ENCODE data around the gene ZDHHC19.
"Not testable (repeated sequence)": the region's sequence is repeated elsewhere in the genome, so short reads cannot be mapped to it uniquely, and the experiment has no call there.

ZDHHC19 gene

DNA sequence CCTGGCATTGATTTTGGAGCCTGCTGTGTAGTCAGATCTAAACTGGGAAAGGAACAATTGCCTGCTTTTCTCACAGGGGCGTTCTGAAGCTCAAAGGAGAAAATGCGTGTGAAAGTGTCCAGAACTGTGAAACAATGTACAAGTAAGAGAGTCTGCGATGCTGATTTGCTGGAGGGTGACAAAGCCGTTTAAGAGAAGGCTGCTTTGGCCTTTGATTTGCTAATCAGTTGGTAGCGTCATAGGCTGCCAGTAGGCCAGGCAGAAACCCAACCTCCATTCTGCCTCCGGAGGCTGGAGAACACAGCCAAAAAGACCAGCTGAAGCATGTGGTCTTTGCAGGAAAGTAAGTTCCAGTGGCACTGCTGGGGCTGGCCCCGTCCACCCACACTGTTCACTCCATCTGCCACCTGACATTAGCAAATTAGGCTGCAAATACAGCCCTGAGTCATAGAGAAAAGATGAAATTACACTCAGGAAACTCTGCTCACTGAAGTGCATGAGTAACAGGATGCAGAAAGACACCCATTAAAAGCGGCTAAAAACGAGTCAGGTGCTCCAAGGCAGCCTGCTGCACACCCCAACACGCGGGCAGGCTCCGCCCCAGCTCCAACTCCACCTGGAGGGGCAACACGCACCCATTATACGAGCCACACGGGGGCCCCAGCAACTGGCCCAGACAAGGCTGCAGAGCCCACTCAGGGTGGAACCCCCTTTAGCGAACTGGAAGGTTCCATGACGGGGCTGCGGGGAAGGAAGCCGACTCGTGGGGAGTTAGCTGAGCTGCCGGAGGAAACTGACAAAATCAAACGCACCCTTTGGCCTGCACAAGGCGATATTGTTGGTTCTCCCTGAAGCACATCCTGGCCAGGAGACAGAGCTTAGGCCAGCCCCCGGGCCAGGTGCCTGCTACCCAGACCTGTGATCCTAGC is 31.6 kb downstream of the ZDHHC19 start:
- DNase-seq (ENCODE audit: low read depth in 1 of 2, low spot score in 1 of 2) = peak; percentile 66 to 69

DNA sequence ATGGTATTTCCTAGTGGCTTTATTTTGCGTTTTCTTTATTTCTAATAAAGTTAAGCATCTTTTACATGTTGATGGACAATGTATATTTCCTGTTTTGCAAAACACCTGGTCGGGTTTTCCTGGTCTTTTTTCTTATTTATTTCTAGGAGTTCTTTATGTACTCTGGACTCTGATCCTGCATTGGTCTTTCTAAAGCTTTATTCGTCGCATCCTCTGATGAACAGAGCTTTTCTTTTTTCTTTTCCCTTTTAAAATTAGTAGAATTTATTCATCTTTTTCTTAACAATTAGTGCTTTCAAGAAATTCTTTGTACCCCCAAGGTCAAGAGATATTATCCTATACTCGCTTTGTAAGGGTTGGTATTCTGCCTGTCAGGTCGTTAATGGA is 32.2 kb downstream of the ZDHHC19 start:
- no peak for DNase-seq (ENCODE audit: low read depth in 1 of 2, low spot score in 1 of 2)

DNA sequence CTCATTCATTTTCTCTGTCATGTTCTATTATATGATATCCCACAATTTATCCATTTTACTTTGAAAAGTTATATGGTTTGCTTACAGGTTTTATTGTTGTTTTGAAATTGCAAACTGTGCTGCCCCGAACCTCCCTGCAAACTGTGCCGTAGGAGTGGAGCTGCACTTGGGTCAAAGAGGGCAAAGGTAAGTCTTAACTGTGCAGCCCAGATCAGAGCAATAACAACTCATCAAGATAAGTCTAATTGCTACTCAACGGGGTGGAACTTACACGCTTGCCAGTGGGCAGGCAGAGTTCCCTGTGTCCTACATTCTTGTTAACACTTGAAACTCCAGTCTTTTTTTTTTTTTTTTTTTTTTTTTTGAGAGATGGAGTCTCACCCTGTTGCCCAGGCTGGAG is 33.2 kb downstream of the ZDHHC19 start:
- DNase-seq (ENCODE audit: low read depth in 1 of 2, low spot score in 1 of 2) = no peak

DNA sequence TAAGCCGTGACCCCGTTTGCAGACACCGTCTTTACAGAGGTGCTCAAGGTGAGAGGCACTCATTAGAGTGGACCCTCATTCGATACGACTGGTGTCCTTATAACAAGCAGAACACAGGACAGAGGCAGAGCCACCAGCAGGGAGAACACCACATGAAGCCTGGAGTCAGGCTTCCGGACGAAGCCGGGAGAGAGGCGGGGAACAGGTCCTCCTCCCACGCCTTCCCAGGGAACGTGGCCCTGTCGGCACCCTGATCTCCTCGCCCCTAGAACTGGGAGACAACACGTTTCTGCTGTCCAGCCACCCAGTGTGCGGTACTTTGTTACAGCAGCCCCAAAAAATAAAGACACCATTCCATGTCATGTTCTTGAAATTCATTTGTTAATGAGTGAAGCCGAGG is 33.6 kb downstream of the ZDHHC19 start:
- no peak for DNase-seq (ENCODE audit: low read depth in 1 of 2, low spot score in 1 of 2)

DNA sequence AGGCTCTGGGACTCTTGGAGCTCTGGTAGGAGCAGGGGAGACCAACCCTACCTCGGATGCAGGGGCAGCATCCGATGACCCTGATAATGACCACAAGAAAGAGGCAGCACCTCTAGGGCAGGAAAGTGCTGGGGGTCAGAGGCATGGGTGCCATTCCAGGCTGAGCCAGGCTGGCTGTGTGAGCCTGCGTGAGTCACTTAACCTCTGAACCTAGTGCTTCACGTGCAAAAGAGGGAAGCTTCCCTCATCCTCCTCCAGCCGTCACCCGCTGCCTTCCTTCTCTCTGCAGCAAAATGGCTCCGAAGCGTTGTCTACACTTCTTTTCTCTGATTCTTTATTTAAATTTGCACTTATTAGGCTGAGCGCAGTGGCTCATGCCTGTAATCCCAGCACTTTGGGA is 35.5 kb downstream of the ZDHHC19 start:
- no peak for DNase-seq (ENCODE audit: low read depth in 1 of 2, low spot score in 1 of 2)

DNA sequence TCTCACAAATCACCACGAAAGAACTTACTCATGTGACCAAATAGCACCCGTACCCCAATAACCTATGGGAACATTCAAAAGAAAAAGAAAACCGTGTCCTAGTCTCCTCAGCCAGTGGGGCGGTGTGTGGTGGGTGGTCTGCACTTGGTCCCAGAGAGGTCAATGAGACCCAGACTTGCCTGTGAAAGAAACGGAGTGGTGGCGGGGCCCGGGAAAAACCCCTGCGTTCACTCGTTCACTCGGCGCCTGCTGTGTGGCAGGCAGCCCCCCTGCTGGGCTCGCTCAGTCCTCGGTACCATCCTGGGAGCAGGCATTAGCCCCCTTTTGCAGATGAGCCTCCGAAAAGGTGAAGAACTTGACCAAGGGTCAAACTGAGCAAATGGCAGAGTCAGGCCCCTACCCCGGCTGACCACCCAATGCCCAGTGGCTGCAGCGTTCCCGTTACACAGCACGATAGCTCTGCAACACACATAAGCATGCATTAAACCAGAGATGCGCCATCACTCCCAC is 36.0 kb downstream of the ZDHHC19 start:
- no peak for DNase-seq (ENCODE audit: low read depth in 1 of 2, low spot score in 1 of 2)

DNA sequence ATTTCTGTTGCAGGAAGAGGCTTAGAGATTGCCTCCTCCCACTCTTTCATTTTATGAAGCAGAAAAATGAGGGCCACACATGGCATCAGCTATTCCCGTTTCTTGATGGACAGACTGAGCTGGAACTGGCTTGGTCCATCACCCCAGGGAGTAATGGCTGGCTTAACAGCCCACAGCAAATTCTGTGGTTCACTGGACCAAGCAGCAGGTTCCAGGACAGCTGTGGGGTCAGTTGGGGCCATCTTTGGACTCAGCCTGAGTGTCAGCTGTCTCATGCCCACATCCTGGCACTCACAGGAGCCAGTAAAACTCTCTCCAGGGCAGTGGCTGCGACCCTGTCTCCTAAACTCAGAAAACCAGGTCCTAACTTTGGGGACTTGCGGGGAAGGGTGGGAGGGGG is 36.5 kb downstream of the ZDHHC19 start:
- no peak for DNase-seq (ENCODE audit: low read depth in 1 of 2, low spot score in 1 of 2)

DNA sequence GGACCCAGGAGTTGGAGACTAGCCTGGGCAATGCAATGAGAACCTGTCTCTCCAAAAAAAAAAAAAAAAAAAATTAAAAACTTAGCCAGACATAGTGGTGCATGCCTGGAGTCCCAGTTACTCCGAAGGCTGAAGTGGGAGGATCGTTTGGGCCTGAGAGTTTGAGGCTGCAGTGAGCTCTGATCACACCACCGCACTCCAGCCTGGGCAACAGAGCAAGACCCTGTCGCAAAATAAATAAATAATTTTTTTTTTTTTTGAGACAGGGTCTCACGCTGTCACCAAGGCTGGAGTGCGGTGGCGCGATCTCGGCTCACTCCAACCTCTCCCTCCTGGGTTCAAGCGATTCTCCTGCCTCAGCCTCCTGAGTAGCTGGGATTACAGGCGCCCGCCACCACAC is 40.9 kb downstream of the ZDHHC19 start:
- not testable (repeated sequence) for DNase-seq (ENCODE audit: low read depth in 1 of 2, low spot score in 1 of 2)

DNA sequence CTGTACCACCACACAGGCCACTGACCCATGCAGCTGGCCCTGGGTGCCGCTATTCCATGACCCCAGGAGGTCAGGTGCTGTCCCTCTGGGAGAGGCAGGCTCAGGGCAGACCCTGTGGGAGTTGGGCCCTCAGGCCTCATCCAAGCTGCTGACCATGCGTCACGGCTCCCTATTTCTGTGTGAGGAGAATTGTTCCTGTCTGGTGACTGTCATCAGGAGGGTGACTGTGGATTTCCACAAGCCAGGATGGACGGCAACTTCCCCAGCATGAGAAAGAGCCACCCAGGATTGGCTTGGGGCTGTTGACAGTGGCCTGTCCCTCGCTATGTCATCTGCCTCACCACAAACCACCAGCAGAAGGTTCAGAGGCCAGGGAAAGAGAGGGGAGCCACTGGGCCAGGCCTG is 41.4 kb downstream of the ZDHHC19 start:
- no peak for DNase-seq (ENCODE audit: low read depth in 1 of 2, low spot score in 1 of 2)

DNA sequence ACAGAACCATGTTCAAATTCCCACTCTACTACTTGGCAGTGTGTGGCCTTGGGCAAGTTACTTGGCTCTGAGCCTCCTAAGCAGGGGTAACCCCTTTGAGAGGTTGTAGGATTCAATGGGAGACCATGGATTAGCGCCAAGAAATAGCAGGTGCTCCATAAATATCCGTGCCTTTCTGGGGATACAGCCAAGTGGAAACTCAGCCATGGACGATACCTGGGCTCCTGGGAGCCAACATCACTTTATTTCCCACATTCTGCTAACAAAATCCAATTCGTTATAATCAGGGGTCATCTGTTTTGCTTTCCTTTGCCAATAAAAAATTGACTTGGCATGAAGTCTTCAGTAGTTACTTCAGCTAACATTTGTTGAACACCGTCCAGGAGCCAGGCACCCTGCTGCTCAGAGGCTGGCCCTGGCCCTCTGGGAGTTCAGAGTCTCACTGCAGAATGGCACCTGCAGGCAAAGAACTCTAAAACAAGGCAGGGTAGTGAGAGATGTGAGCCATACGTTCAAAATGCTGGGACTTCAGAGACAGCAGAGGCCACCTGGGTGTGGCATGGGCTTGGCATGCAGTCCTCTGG is 42.3 kb downstream of the ZDHHC19 start:
- DNase-seq (ENCODE audit: low read depth in 1 of 2, low spot score in 1 of 2) = no peak

DNA sequence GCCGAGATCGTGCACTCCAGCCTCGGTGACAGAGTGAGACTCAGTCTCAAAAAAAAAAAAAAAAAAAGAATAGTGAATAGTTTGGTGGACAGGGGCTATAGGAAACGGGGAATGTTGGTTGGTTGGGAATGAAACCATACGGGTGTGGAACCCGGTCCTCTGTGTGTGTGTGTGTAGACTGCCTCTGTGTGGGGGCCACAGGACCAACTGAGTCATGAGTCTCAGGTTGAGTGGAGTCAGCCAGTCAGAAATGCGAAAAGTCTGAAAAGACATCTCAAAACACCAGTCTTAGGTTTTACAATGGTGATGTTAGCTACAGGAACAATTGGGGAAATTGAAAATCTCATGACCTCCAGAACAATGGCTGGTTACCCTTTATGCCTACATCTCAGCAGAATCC is 44.5 kb downstream of the ZDHHC19 start:
- DNase-seq (ENCODE audit: low read depth in 1 of 2, low spot score in 1 of 2) = no peak

DNA sequence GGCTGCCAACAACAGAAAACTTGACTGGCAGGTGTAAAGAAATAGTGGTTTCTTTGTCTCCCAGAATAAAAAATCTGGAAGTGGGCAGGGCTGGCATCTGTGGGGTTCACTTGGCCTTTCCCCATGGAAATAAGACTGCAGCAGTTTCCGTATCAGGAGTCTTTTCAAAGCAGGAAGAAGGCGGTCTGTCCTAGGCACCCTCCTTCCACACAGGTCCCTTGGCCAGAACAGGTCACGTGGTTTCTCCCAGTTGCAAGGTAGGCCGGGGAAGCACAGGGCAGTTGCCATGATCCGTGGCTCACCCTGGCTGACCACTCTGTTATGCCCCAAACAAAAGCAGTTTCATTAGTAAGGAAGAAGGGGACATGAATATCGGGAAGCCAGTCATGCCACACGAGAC is 45.4 kb downstream of the ZDHHC19 start:
- no peak for DNase-seq (ENCODE audit: low read depth in 1 of 2, low spot score in 1 of 2)

DNA sequence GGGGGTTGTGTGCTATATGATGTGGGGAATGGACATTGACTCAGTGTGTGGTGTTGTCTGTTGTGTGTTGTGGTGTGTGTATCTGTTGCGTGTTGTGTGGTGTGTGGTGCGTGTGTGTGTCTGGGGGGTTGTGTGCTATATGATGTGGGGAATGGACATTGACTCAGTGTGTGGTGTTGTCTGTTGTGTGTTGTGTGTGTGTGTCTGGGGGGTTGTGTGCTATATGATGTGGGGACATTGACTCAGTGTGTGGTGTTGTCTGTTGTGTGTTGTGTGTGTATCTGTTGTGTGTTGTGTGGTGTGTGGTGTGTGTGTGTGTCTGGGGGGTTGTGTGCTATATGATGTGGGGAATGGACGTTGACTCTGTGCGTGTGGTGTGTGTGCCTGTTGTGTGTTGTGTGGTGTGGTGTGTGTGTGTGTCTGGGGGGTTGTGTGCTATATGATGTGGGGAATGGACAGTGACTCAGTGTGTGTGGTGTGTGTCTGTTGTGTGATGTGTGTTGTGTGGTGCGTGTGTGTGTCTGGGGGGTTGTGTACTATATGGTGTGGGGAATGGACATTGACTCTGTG is 46.1 kb downstream of the ZDHHC19 start:
- not testable (repeated sequence) for DNase-seq (ENCODE audit: low read depth in 1 of 2, low spot score in 1 of 2)

DNA sequence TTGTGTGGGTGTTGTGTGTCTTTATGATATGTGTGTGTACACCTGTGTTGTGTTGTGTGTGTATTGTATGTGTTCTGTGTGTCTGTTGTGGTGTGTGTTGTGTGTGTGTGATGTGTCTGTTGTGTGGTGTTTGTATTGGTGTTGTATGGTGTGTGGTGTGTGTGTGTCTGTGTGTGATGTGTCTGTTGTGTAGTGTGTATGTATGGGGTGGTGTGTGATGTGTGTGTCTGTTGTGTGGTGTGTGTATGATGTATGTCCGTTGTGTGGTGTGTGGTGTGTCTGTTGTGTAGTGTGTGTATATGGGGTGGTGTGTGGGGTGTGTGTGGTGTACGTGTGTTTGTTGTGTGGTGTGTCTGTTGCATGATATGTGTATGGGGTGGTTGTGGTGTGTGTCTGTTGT is 46.6 kb downstream of the ZDHHC19 start:
- no peak for DNase-seq (ENCODE audit: low read depth in 1 of 2, low spot score in 1 of 2)

DNA sequence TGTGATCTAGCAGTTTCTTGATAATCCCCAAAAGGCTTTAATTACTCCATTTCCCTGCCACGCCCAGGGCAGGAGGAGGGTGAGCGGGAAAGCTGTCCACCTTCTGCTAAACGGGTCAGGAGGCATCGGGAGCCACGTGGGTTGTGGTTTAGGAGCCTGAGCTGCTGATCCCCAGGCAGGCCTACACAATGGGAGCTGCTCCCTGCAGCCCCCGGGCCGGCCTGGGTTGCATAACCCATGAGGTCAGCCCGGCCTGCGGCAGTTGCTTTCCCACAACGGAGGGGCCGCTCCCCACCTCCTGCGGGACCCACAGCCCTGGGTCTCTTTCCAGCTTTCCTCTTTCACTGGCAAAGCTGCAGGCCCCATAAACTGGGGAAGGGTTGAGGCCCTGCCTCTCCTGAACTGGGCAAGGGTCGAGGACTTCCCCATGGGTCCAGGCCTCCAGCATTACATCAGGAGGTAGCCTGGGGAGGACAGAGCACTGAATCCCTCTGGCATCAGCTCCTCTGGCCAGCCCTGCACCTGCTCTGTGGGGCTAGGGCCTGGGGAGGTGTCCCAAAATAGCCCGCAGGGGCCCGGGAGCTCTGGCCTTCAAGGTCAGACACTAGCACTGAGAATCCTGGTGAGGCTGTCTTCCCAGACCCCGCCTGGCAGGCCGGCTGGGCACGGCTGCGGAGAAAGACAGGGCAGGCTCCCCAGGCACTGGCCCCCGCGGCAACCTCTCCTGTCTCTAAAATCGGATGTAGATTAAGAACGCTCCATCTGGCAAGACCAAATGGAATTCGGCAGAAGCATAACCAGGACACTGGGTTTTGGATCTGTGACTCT is 47.3 kb downstream of the ZDHHC19 start:
- no peak for DNase-seq (ENCODE audit: low read depth in 1 of 2, low spot score in 1 of 2)

DNA sequence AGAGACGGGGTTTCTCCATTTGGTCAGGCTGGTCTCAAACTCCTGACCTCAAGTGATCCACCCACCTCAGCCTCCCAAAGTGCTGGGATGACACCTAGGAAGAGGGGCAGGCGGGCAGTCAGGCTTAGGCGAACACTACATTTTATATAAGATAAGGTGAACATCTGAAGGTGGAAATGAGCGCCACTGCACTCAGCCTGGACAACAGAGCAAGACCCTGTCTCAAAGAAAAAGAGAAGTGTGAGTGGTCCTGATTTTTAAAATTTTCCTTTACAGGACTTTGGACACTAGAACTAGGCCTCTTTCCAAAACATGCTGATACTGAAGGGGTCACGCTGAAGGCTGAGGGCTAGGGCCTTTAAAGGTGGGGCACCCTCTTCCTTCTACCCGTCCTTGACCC is 48.0 kb downstream of the ZDHHC19 start:
- no peak for DNase-seq (ENCODE audit: low read depth in 1 of 2, low spot score in 1 of 2)

DNA sequence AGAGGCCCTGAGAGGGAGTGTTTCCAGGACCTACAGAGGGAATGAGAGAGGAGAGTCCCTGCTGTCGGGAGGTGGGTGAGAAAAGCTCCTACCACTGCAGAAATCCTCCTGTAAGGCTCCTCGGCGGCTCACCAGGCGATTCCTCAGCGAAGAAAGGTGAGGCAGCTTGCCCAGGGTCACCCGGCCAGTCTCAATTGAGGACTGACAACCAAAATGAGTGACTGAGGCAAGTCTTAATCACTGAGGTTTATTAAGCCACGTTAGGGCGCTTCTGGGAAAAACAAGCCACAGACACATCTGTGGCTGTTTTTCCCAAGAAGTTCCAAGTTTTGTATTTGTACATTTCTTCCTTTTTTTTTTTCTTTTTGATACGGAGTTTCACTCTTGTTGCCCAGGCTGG is 48.5 kb downstream of the ZDHHC19 start:
- no peak for DNase-seq (ENCODE audit: low read depth in 1 of 2, low spot score in 1 of 2)

DNA sequence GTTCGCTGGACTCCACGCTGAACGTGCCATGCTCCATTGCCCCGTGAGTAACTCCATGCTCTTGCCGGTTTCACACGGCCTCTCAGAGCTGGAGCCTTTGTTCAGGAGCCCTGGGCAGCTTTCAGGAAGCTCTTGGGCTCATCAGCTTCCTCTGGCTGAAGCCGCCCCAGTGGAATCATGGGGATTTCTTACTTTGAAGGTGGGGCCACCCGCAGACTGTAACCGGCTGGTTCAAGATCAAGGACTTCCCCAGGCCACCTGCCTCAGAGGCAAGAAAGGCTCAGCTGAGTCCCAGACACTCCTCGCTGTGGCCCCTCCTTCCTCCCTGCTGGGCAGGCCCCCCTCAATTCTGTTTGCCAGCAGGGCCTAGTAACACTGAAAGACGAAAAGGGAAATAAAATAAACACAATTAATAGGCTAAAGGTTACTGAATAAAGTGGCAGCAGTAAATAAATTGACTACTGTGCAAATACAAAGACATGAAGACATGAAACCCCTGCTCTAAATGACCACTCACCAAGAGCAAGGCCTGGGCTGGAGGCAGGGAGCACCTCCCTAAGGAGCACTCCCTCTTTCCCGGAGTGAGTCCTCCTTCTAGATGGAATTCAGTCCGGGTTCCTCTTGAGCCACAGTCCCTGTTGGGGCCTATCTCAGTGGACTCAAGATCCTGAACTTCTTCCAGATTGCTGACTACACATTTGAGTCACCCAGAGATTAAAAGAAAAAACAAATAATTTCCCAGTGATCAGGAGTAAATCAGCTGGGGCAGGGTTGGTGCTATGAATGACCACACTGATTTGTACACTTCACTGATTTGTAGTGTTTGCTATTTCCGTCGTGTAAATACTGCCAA is 51.0 kb downstream of the ZDHHC19 start:
- DNase-seq (ENCODE audit: low read depth in 1 of 2, low spot score in 1 of 2) = no peak

DNA sequence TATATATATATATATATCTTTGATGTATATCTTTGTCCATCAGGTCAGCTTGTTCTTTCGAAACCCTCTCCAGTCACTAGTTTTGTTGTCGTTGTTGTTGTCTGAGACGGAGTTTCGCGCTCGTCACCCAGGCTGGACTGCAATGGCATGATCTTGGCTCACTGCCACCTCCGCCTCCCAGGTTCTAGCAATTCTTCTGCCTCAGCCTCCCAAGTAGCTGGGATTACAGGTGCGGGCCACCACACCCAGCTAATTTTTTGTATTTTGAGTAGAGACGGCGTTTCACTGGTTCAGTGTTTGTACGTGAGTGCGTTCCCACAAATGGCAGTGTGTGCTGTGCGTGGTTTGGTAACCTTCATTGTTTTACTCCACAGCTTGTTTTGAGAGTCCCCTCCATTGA is 51.7 kb downstream of the ZDHHC19 start:
- no peak for DNase-seq (ENCODE audit: low read depth in 1 of 2, low spot score in 1 of 2)

DNA sequence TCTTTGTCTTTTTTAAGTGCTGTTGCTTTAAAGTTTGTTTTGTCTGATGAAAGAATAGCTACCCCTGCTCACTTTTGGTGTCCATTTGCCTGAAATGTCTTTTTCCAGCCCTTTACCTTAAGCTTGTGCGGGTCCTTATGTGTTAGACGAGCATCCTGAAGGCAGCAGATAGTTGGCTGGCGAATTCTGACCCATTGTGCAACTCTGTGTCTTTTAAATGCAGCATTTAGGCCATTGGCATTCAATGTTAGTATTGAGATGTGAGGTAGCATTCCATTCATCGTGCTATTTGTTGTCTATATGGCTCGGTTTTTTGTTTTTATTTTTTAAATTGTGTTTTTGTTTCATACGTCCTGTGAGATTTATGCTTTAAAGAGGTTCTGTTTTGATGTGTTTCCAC is 55.0 kb downstream of the ZDHHC19 start:
- DNase-seq (ENCODE audit: low read depth in 1 of 2, low spot score in 1 of 2) = no peak
